Panc1 (cell line): ENCODE data around the gene SLC52A3. TPM values are rescaled to one million over a fixed set of nuclear protein-coding genes. Genes with fewer than 3 reads are reported as not detected.
"Not testable (repeated sequence)": the region's sequence is repeated elsewhere in the genome, so short reads cannot be mapped to it uniquely, and the experiment has no call there.

Experiments
- ATAC-seq: fragments of 200-7000 bp; cut with Tn5 transposase; 2 replicates; pipeline ENCODE4 v1.9.1; 2020; ENCODE audit warnings: mild to moderate bottlenecking, moderate library complexity
- BruUV-seq: library from RNA; stranded (reverse); fragments of 400-500 nt; replicated peaks from 2 replicates; lab custom pipeline; 2021; lab: Mats Ljungman, UMichigan
- CTCF ChIA-PET: fragments of 300-600 bp; sonication (Branson Sonifier 250); formaldehyde crosslinking; loops from one replicate; lab custom pipeline; 2022; ENCODE audit warnings: antibody characterized with exemption; lab: Charles Lee
- POLR2A ChIA-PET: fragments of 300-600 bp; sonication (Branson Sonifier 250); formaldehyde crosslinking; loops from one replicate; lab custom pipeline; 2022; ENCODE audit warnings: antibody characterized with exemption; lab: Charles Lee
- DNase-seq: peaks from one replicate; pipeline ENCODE4 v3.0.0-alpha.2; 2010; ENCODE audit warnings: low read depth, low spot score
- H3K27ac ChIP-seq: 2 replicates; pipeline ENCODE4 v1.5.1; 2011; ENCODE audit warnings: mild to moderate bottlenecking, low read length, inconsistent platforms
- H3K27me3 ChIP-seq: fragments of 200-500 bp; sonication (Bioruptor generic); 2 replicates; pipeline ENCODE4 v1.6.0; 2014; ENCODE audit warnings: low read length, inconsistent platforms; ENCODE audit not compliant: control insufficient read depth, insufficient read depth
- H3K36me3 ChIP-seq: fragments of 200-500 bp; sonication (Bioruptor generic); 2 replicates; pipeline ENCODE4 v1.5.1; 2014; ENCODE audit warnings: inconsistent platforms, mild to moderate bottlenecking, low read length, moderate library complexity; ENCODE audit not compliant: control insufficient read depth, insufficient read depth
- H3K4me1 ChIP-seq: 2 replicates; pipeline ENCODE4 v1.5.1; 2011; ENCODE audit warnings: inconsistent platforms, mild to moderate bottlenecking, low read length, moderate library complexity; ENCODE audit not compliant: control insufficient read depth, insufficient read depth
- H3K4me3 ChIP-seq, 2 experiments: 2 replicates each; pipeline ENCODE4 v1.5.1; 2011 to 2012; ENCODE audit warnings: low read depth in 2 of 2, low read length in 2 of 2, mild to moderate bottlenecking in 2 of 2, inconsistent platforms in 1 of 2, moderate library complexity in 1 of 2
- H3K9me3 ChIP-seq: fragments of 200-500 bp; sonication (Bioruptor generic); 2 replicates; pipeline ENCODE4 v1.5.1; 2014; ENCODE audit warnings: low read depth, mild to moderate bottlenecking, inconsistent platforms, low read length, moderate library complexity; ENCODE audit not compliant: control insufficient read depth, insufficient read depth
- POLR2AphosphoS5 ChIP-seq: IDR thresholded peaks from 2 replicates; pipeline ENCODE4 v1.6.1; 2012; ENCODE audit warnings: mild to moderate bottlenecking, low read depth, low read length, moderate library complexity
- SIN3A ChIP-seq: IDR thresholded peaks from 2 replicates; pipeline ENCODE4 v1.6.1; 2012; ENCODE audit warnings: low read depth, mild to moderate bottlenecking, low read length, moderate library complexity, borderline replicate concordance; ENCODE audit not compliant: insufficient read depth
- TCF7L2 ChIP-seq: IDR thresholded peaks from 2 replicates; pipeline ENCODE4 v1.6.1; 2011; ENCODE audit warnings: mild to moderate bottlenecking, low read depth, low read length, inconsistent platforms
- in situ Hi-C: cut with HindIII; loops from 2 replicates; pipeline ENCODE4 v1.10.0; 2016; ENCODE audit warnings: low sequenced_read_pairs, low pct_unique_long_range_greater_than_20kb
- intact Hi-C: fragments of 100-400 bp; cut with micrococcal nuclease; formaldehyde crosslinking; loops from one replicate; pipeline ENCODE4 v1.10.0; 2022; ENCODE audit not compliant: unreplicated experiment
- total RNA-seq: library from RNA; stranded (reverse); gene quantifications from one replicate; pipeline ENCODE4 v1.2.1, GENCODE V29; 2021; ENCODE audit not compliant: unreplicated experiment
- TF ChIP-seq, protein P1 (sequence below), 2 experiments: IDR thresholded peaks; 2 replicates each; pipeline ENCODE4 v1.6.1; 2011 to 2012; ENCODE audit warnings: low read depth in 2 of 2, control low read depth in 1 of 2, low read length in 1 of 2, mild to moderate bottlenecking in 1 of 2, moderate library complexity in 1 of 2; ENCODE audit not compliant: insufficient read depth in 1 of 2
- TF ChIP-seq, protein P2 (sequence below): fragments of 450-650 bp; IDR thresholded peaks from 2 replicates; pipeline ENCODE4 v1.5.1; 2017; ENCODE audit warnings: mild to moderate bottlenecking

The SLC52A3 gene
- total RNA-seq, 1 experiment from 2014 or later, result 6.4 TPM

DNA sequence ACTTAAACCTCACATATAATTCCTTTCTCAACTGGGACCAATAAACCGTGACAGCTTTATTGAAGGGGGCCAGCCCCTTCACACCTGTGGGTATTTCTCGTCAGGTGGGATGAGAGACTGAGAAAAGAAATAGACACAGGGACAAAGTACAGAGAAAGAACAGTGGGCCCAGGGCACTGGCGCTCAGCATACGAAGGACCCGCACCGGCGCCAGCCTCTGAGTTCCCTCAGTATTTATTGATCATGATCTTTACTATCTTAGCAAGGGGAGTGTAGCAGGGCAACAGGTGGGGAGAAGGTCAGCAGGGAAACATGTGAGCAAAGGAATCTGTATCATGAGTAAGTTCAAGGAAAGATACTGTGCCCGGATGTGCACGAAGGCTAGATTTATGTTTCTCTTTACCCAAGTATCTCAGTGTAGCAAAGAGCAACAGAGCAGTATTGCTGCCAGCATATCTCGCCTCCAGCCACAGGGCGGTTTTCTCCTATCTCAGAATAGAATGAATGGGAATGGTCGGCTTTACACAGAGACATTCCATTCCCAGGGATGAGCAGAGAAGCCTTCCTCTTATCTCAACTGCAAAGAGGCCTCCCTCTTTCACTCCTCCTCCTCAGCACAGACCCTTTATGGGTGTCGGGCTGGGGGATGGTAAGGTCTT lies 43.6 kb upstream of the SLC52A3 start:
- H3K9me3 ChIP-seq, ATAC-seq, H3K36me3 ChIP-seq, H3K4me1 ChIP-seq, H3K4me3 ChIP-seq, DNase-seq, CTCF ChIA-PET, H3K27ac ChIP-seq, in situ Hi-C loops, BruUV-seq, H3K27me3 ChIP-seq, POLR2A ChIA-PET: not testable (repeated sequence)
- intact Hi-C loops, result loop anchor here (10.0 kb wide), 1 partner anchor 403 kb away; no protein-coding TSS in a partner anchor

DNA sequence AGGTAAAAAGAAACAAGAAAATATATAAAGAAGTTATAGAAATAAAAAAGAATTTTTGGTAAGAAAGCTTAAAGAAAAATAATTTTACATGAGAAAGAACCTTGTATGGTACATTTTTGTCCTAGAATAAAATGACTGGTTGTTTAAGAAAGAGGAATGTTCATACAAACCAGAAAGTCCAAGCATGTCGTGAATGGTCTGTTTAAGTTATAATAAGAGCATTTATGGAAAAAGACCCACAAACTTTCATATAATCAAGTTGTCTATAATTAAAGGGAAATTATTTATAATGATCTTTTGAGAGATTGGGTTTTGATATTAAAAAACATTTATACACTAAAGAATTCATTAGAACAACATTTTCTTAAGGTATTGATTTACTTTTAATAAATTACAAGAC lies 37.4 kb upstream of the SLC52A3 start:
- no TSS peak for BruUV-seq
- in situ Hi-C loops, result no loop called here
- ChIA-PET POLR2A (no interaction called here), CTCF (no interaction called here)
- Histone ChIP-seq H3K9me3 (peaks cover 17% of the 10 kb centered on the region), H3K4me3 (no peak overlapping the region), H3K27me3 (no peaks in the 10 kb centered on the region), H3K27ac (no peak overlapping the region), H3K4me1 (no peaks in the 10 kb centered on the region), H3K36me3 (no peaks in the 10 kb centered on the region)
- ATAC-seq, result no peak
- DNase-seq, result no peak
- TF ChIP-seq SIN3A (no peak), POLR2AphosphoS5 (no peak), TCF7L2 (no peak)
- TF ChIP-seq, protein P1, sequence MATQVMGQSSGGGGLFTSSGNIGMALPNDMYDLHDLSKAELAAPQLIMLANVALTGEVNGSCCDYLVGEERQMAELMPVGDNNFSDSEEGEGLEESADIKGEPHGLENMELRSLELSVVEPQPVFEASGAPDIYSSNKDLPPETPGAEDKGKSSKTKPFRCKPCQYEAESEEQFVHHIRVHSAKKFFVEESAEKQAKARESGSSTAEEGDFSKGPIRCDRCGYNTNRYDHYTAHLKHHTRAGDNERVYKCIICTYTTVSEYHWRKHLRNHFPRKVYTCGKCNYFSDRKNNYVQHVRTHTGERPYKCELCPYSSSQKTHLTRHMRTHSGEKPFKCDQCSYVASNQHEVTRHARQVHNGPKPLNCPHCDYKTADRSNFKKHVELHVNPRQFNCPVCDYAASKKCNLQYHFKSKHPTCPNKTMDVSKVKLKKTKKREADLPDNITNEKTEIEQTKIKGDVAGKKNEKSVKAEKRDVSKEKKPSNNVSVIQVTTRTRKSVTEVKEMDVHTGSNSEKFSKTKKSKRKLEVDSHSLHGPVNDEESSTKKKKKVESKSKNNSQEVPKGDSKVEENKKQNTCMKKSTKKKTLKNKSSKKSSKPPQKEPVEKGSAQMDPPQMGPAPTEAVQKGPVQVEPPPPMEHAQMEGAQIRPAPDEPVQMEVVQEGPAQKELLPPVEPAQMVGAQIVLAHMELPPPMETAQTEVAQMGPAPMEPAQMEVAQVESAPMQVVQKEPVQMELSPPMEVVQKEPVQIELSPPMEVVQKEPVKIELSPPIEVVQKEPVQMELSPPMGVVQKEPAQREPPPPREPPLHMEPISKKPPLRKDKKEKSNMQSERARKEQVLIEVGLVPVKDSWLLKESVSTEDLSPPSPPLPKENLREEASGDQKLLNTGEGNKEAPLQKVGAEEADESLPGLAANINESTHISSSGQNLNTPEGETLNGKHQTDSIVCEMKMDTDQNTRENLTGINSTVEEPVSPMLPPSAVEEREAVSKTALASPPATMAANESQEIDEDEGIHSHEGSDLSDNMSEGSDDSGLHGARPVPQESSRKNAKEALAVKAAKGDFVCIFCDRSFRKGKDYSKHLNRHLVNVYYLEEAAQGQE (IDR thresholded peaks at IDR 0.05; ENCODE audit: insufficient read depth in 1 of 2, low read depth in 2 of 2, low read length in 1 of 2), result no peak
- TF ChIP-seq, protein P2, sequence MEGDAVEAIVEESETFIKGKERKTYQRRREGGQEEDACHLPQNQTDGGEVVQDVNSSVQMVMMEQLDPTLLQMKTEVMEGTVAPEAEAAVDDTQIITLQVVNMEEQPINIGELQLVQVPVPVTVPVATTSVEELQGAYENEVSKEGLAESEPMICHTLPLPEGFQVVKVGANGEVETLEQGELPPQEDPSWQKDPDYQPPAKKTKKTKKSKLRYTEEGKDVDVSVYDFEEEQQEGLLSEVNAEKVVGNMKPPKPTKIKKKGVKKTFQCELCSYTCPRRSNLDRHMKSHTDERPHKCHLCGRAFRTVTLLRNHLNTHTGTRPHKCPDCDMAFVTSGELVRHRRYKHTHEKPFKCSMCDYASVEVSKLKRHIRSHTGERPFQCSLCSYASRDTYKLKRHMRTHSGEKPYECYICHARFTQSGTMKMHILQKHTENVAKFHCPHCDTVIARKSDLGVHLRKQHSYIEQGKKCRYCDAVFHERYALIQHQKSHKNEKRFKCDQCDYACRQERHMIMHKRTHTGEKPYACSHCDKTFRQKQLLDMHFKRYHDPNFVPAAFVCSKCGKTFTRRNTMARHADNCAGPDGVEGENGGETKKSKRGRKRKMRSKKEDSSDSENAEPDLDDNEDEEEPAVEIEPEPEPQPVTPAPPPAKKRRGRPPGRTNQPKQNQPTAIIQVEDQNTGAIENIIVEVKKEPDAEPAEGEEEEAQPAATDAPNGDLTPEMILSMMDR, result no peak
- intact Hi-C loops, result no loop called here

DNA sequence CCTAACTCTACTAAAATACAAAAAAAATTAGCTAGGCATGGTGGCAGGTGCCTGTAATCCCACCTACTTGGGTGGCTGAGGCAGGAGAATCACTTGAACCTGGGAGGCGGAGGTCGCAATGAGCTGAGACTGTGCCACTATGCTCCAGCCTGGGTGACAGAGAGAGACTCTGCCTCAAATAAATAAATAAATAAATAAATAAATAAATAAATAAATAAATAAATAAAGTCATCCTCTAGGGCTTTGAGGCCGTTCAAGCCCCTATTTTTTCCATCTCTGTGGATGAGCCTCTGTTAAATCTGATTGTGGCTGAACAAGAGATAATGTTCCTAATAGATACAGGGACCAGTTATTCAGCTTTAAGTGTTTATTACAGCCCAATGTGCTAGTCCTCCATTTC lies 33.4 kb upstream of the SLC52A3 start:
- TF ChIP-seq, protein P2, result no peak
- no peak for TF ChIP-seq POLR2AphosphoS5
- TF ChIP-seq SIN3A, result no peak
- no peak for TF ChIP-seq TCF7L2
- TF ChIP-seq, protein P1 (IDR thresholded peaks at IDR 0.05; ENCODE audit: insufficient read depth in 1 of 2, low read depth in 2 of 2, low read length in 1 of 2), result no peak
- POLR2A ChIA-PET, result no interaction called here

More for the DNA sequence above, 33.4 kb upstream of the SLC52A3 start:
- ATAC-seq (no peak), DNase-seq (no peak)
- in situ Hi-C loops, result no loop called here
- Histone ChIP-seq H3K27me3 (no peaks in the 10 kb centered on the region), H3K27ac (no peak overlapping the region), H3K9me3 (peaks cover 14% of the 10 kb centered on the region), H3K36me3 (no peaks in the 10 kb centered on the region), H3K4me3 (no peak overlapping the region), H3K4me1 (no peaks in the 10 kb centered on the region)
- CTCF ChIA-PET, result no interaction called here
- BruUV-seq, result no TSS peak
- intact Hi-C loops, result no loop called here
